ENCODE results near the gene RNF144A.
A peak's percentile ranks its signal among the peaks of the same experiment; 100 is the strongest.

The RNF144A gene

GRCh38 chr2:7010391-7011054 lies 93.3 kb downstream of the RNF144A start:
- no peak for DNase-seq

GRCh38 chr2:7011356-7012083 lies 94.3 kb downstream of the RNF144A start:
- no peak for DNase-seq

GRCh38 chr2:7012141-7012764 lies 95.0 kb downstream of the RNF144A start:
- peak; percentile 86 for DNase-seq

- DNase-seq, result no peak
Measured at GRCh38 chr2:7013471-7014160, 96.4 kb downstream of the RNF144A start.

- peak; percentile 10 for DNase-seq
Measured at GRCh38 chr2:7014174-7014640, 97.0 kb downstream of the RNF144A start.

GRCh38 chr2:7015007-7015950 lies 98.1 kb downstream of the RNF144A start:
- no peak for DNase-seq

GRCh38 chr2:7016148-7016547 lies 98.9 kb downstream of the RNF144A start:
- DNase-seq, result no peak

GRCh38 chr2:7016601-7017211 lies 99.5 kb downstream of the RNF144A start:
- DNase-seq, result no peak

GRCh38 chr2:7017671-7018281 lies 100.6 kb downstream of the RNF144A start:
- no peak for DNase-seq

- peak; percentile 45 for DNase-seq
Measured at GRCh38 chr2:7018282-7018701, 101.1 kb downstream of the RNF144A start.

- DNase-seq, result no peak
Measured at GRCh38 chr2:7018767-7019166, 101.6 kb downstream of the RNF144A start.

- no peak for DNase-seq
Measured at GRCh38 chr2:7019191-7019590, 102.0 kb downstream of the RNF144A start.

- DNase-seq, result no peak
Measured at GRCh38 chr2:7020059-7020458, 102.8 kb downstream of the RNF144A start.

GRCh38 chr2:7020468-7020867 lies 103.3 kb downstream of the RNF144A start:
- no peak for DNase-seq

GRCh38 chr2:7020939-7021470 lies 103.8 kb downstream of the RNF144A start:
- no peak for DNase-seq

GRCh38 chr2:7022492-7023385 lies 105.5 kb downstream of the RNF144A start:
- no peak for DNase-seq

- DNase-seq, result no peak
Measured at GRCh38 chr2:7023542-7023941, 106.3 kb downstream of the RNF144A start.

- DNase-seq, result no peak
Measured at GRCh38 chr2:7024261-7024660, 107.0 kb downstream of the RNF144A start.

- no peak for DNase-seq
Measured at GRCh38 chr2:7025082-7025481, 107.9 kb downstream of the RNF144A start.

- no peak for DNase-seq
Measured at GRCh38 chr2:7026742-7027141, 109.5 kb downstream of the RNF144A start.
